Kasumi-1 (cell line): ENCODE results near the gene SPSB4.

Source experiments
- DNase-seq, 2 experiments: peaks; one replicate each; lab custom pipeline; 2025; lab: John Stamatoyannopoulos, UW

SPSB4 gene

GRCh38 chr3:141076036-141076773 lies 25.1 kb downstream of the SPSB4 start:
- no peak for DNase-seq

- peak; percentile 60 to 85 for DNase-seq
Measured at GRCh38 chr3:141076797-141077571, 25.8 kb downstream of the SPSB4 start.

GRCh38 chr3:141077631-141078030 lies 26.5 kb downstream of the SPSB4 start:
- DNase-seq: no peak

GRCh38 chr3:141078200-141078599 lies 27.1 kb downstream of the SPSB4 start:
- no peak for DNase-seq

- DNase-seq: no peak
Measured at GRCh38 chr3:141080431-141080830, 29.3 kb downstream of the SPSB4 start.

- DNase-seq: no peak
Measured at GRCh38 chr3:141081141-141081795, 30.1 kb downstream of the SPSB4 start.

- DNase-seq: no peak
Measured at GRCh38 chr3:141082064-141082463, 30.9 kb downstream of the SPSB4 start.

- no peak for DNase-seq
Measured at GRCh38 chr3:141083226-141083625, 32.1 kb downstream of the SPSB4 start.

- DNase-seq: no peak
Measured at GRCh38 chr3:141083836-141084649, 32.9 kb downstream of the SPSB4 start.

GRCh38 chr3:141085343-141086070 lies 34.4 kb downstream of the SPSB4 start:
- DNase-seq: no peak

GRCh38 chr3:141086188-141086587 lies 35.0 kb downstream of the SPSB4 start:
- no peak for DNase-seq

- no peak for DNase-seq
Measured at GRCh38 chr3:141087076-141087777, 36.1 kb downstream of the SPSB4 start.

GRCh38 chr3:141087778-141088130 lies 36.6 kb downstream of the SPSB4 start:
- no peak for DNase-seq

GRCh38 chr3:141089339-141090152 lies 38.4 kb downstream of the SPSB4 start:
- DNase-seq: no peak

- DNase-seq: no peak
Measured at GRCh38 chr3:141091426-141091825, 40.3 kb downstream of the SPSB4 start.

- no peak for DNase-seq
Measured at GRCh38 chr3:141092663-141093062, 41.5 kb downstream of the SPSB4 start.

- no peak for DNase-seq
Measured at GRCh38 chr3:141093397-141093796, 42.2 kb downstream of the SPSB4 start.

- DNase-seq: no peak
Measured at GRCh38 chr3:141093971-141094684, 43.0 kb downstream of the SPSB4 start.
